ENCODE measurements around the gene LAIR1.

GRCh38 chr19:54302257-54302656, 62.5 kb downstream of the LAIR1 start:
- TF ChIP-seq, protein P1, sequence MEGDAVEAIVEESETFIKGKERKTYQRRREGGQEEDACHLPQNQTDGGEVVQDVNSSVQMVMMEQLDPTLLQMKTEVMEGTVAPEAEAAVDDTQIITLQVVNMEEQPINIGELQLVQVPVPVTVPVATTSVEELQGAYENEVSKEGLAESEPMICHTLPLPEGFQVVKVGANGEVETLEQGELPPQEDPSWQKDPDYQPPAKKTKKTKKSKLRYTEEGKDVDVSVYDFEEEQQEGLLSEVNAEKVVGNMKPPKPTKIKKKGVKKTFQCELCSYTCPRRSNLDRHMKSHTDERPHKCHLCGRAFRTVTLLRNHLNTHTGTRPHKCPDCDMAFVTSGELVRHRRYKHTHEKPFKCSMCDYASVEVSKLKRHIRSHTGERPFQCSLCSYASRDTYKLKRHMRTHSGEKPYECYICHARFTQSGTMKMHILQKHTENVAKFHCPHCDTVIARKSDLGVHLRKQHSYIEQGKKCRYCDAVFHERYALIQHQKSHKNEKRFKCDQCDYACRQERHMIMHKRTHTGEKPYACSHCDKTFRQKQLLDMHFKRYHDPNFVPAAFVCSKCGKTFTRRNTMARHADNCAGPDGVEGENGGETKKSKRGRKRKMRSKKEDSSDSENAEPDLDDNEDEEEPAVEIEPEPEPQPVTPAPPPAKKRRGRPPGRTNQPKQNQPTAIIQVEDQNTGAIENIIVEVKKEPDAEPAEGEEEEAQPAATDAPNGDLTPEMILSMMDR (conservative IDR thresholded peaks at IDR 0.05; ENCODE audit: low read length), result no peak
- TF ChIP-seq EZH2phosphoT487 (IDR thresholded peaks at IDR 0.05; ENCODE audit: borderline replicate concordance, low read depth, low read length), result no peak
